Calu3 (cell line): ENCODE data around the gene ZBTB47. TPM values are rescaled to one million over a fixed set of nuclear protein-coding genes. Genes with fewer than 3 reads are reported as not detected.

Experiments used
- BruUV-seq: library from RNA; stranded (reverse); fragments of 400-500 nt; replicated peaks from 2 replicates; lab custom pipeline; 2021; lab: Mats Ljungman, UMichigan
- CTCF ChIA-PET: fragments of 300-600 bp; sonication (Branson Sonifier 250); formaldehyde crosslinking; loops from one replicate; lab custom pipeline; 2022; ENCODE audit warnings: antibody characterized with exemption; lab: Charles Lee
- DNase-seq: peaks from one replicate; pipeline ENCODE4 v3.0.0; 2022
- H3K27ac Mint-ChIP-seq: one replicate; pipeline ENCODE4 v1.8.0; 2022; ENCODE audit warnings: mixed read lengths; ENCODE audit not compliant: unreplicated experiment
- H3K27me3 Mint-ChIP-seq: one replicate; pipeline ENCODE4 v1.8.0; 2022; ENCODE audit warnings: mixed read lengths; ENCODE audit not compliant: unreplicated experiment
- H3K36me3 Mint-ChIP-seq: one replicate; pipeline ENCODE4 v1.8.0; 2022; ENCODE audit warnings: mild to moderate bottlenecking, moderate library complexity, mixed read lengths; ENCODE audit not compliant: insufficient read depth, unreplicated experiment
- H3K4me1 Mint-ChIP-seq: one replicate; pipeline ENCODE4 v1.8.0; 2022; ENCODE audit warnings: mild to moderate bottlenecking, low read depth, mixed read lengths; ENCODE audit not compliant: unreplicated experiment
- H3K4me3 Mint-ChIP-seq: one replicate; pipeline ENCODE4 v1.8.0; 2022; ENCODE audit warnings: mild to moderate bottlenecking, low read depth, moderate library complexity, mixed read lengths; ENCODE audit not compliant: unreplicated experiment
- H3K9me3 Mint-ChIP-seq: one replicate; pipeline ENCODE4 v1.8.0; 2022; ENCODE audit warnings: low read depth, mixed read lengths; ENCODE audit not compliant: unreplicated experiment
- CTCF ChIP-seq: fragments of 200-600 bp; IDR thresholded peaks from one replicate; pipeline ENCODE4 v1.8.0; 2022; ENCODE audit warnings: antibody characterized with exemption; ENCODE audit not compliant: unreplicated experiment
- intact Hi-C: fragments of 100-400 bp; cut with micrococcal nuclease; formaldehyde crosslinking; loops from one replicate; pipeline ENCODE4 v1.10.0; 2022; ENCODE audit not compliant: unreplicated experiment
- total RNA-seq: library from RNA; stranded (reverse); gene quantifications from 2 replicates; pipeline ENCODE4 v1.2.3, GENCODE V29; 2022

Gene ZBTB47
- total RNA-seq, 1 experiment from 2014 or later, result 7.2 TPM

GRCh38 chr3:42707620-42708355, 54.3 kb downstream of the ZBTB47 start:
- no peak overlapping the region for H3K27ac Mint-ChIP-seq
- DNase-seq, result no peak
- no peak overlapping the region for H3K4me3 Mint-ChIP-seq
- BruUV-seq, result no TSS peak
- no peaks in the 10 kb centered on the region for H3K9me3 Mint-ChIP-seq
- no peak for TF ChIP-seq CTCF
- H3K27me3 Mint-ChIP-seq, result peaks cover 84% of the 10 kb centered on the region
- H3K4me1 Mint-ChIP-seq, result no peaks in the 10 kb centered on the region
- CTCF ChIA-PET, result no interaction called here
- H3K36me3 Mint-ChIP-seq, result no peaks in the 10 kb centered on the region
- intact Hi-C loops, result no loop called here

- H3K4me3 Mint-ChIP-seq, result no peak overlapping the region
- BruUV-seq, result no TSS peak
- intact Hi-C loops, result no loop called here
- no peaks in the 10 kb centered on the region for H3K9me3 Mint-ChIP-seq
- peaks cover 79% of the 10 kb centered on the region for H3K27me3 Mint-ChIP-seq
- DNase-seq, result no peak
- no peaks in the 10 kb centered on the region for H3K4me1 Mint-ChIP-seq
- no peak for TF ChIP-seq CTCF
- CTCF ChIA-PET, result no interaction called here
- no peaks in the 10 kb centered on the region for H3K36me3 Mint-ChIP-seq
- H3K27ac Mint-ChIP-seq, result no peak overlapping the region
These were observed 55.2 kb downstream of the ZBTB47 start for GRCh38 chr3:42708611-42709151.

GRCh38 chr3:42709621-42710020, 56.1 kb downstream of the ZBTB47 start:
- intact Hi-C loops, result no loop called here
- Mint-ChIP-seq H3K4me1 (no peaks in the 10 kb centered on the region), H3K4me3 (no peak overlapping the region), H3K36me3 (no peaks in the 10 kb centered on the region), H3K27me3 (peaks cover 79% of the 10 kb centered on the region), H3K27ac (no peak overlapping the region), H3K9me3 (no peaks in the 10 kb centered on the region)
- DNase-seq, result no peak
- TF ChIP-seq CTCF, result no peak
- CTCF ChIA-PET, result no interaction called here
- BruUV-seq, result no TSS peak

GRCh38 chr3:42710323-42711021, 57.0 kb downstream of the ZBTB47 start:
- CTCF ChIA-PET, result interaction anchor here (0.7 kb wide), 1 partner anchor 117 kb away, joined by 3 read pairs; no protein-coding TSS in a partner anchor
- no peaks in the 10 kb centered on the region for H3K36me3 Mint-ChIP-seq
- DNase-seq, result no peak
- no peak overlapping the region for H3K27ac Mint-ChIP-seq
- no TSS peak for BruUV-seq
- peaks cover 71% of the 10 kb centered on the region for H3K27me3 Mint-ChIP-seq
- H3K4me3 Mint-ChIP-seq, result no peak overlapping the region
- H3K9me3 Mint-ChIP-seq, result no peaks in the 10 kb centered on the region
- intact Hi-C loops, result no loop called here
- TF ChIP-seq CTCF, result no peak
- no peaks in the 10 kb centered on the region for H3K4me1 Mint-ChIP-seq
